ENCODE results near the gene SLC26A5.

- TF ChIP-seq POLR2A (IDR thresholded peaks at IDR 0.05) = no peak
- TF ChIP-seq, protein P1, sequence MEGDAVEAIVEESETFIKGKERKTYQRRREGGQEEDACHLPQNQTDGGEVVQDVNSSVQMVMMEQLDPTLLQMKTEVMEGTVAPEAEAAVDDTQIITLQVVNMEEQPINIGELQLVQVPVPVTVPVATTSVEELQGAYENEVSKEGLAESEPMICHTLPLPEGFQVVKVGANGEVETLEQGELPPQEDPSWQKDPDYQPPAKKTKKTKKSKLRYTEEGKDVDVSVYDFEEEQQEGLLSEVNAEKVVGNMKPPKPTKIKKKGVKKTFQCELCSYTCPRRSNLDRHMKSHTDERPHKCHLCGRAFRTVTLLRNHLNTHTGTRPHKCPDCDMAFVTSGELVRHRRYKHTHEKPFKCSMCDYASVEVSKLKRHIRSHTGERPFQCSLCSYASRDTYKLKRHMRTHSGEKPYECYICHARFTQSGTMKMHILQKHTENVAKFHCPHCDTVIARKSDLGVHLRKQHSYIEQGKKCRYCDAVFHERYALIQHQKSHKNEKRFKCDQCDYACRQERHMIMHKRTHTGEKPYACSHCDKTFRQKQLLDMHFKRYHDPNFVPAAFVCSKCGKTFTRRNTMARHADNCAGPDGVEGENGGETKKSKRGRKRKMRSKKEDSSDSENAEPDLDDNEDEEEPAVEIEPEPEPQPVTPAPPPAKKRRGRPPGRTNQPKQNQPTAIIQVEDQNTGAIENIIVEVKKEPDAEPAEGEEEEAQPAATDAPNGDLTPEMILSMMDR (IDR thresholded peaks at IDR 0.05 in 4 of 5, conservative IDR thresholded peaks at IDR 0.05 in 1 of 5) = no peak
Observed at GRCh38 chr7:103373866-103374643, 72.0 kb downstream of the SLC26A5 start.

Data from gastrocnemius medialis (tissue), 4 donors.